MM.1S (cell line): ENCODE results near the gene STRIT1.
A peak's percentile ranks its signal among the peaks of the same experiment; 100 is the strongest.

Experiments
- DNase-seq: peaks from one replicate; pipeline ENCODE4 v3.0.0-alpha.2; 2015
- H2AFZ ChIP-seq: fragments of 300-600 bp; sonication (generic); 2 replicates; pipeline ENCODE4 v1.6.0; 2016; ENCODE audit warnings: antibody characterized with exemption, low read length
- H3F3A ChIP-seq: fragments of 300-600 bp; sonication (generic); 2 replicates; pipeline ENCODE4 v1.6.1; 2016; ENCODE audit warnings: mild to moderate bottlenecking, antibody characterized with exemption, low read length, moderate library complexity, mixed read lengths; ENCODE audit not compliant: insufficient read depth
- H3K27ac ChIP-seq: fragments of 300-600 bp; sonication (generic); 2 replicates; pipeline ENCODE4 v1.5.1; 2016; ENCODE audit warnings: mild to moderate bottlenecking, low read length
- H3K27me3 ChIP-seq: fragments of 300-600 bp; sonication (generic); replicated peaks from 2 replicates; pipeline ENCODE4 v1.6.0; 2016; ENCODE audit warnings: low read length; ENCODE audit not compliant: insufficient read depth
- H3K36me3 ChIP-seq: fragments of 300-600 bp; sonication (generic); replicated peaks from 2 replicates; pipeline ENCODE4 v1.6.1; 2016; ENCODE audit warnings: mild to moderate bottlenecking, low read length, mixed read lengths; ENCODE audit not compliant: insufficient read depth
- H3K4me1 ChIP-seq: fragments of 300-600 bp; sonication (generic); 2 replicates; pipeline ENCODE4 v1.6.1; 2016; ENCODE audit warnings: low read length, mixed read lengths
- H3K4me2 ChIP-seq: fragments of 300-600 bp; sonication (generic); 2 replicates; pipeline ENCODE4 v1.6.0; 2016; ENCODE audit warnings: low read depth, low read length
- H3K4me3 ChIP-seq: fragments of 300-600 bp; sonication (generic); 2 replicates; pipeline ENCODE4 v1.5.1; 2016; ENCODE audit warnings: low read length, mixed read lengths
- H3K79me2 ChIP-seq: fragments of 300-600 bp; sonication (generic); 2 replicates; pipeline ENCODE4 v1.6.1; 2016; ENCODE audit warnings: mixed run types, low read length, mixed read lengths
- H3K9ac ChIP-seq: fragments of 300-600 bp; sonication (generic); 2 replicates; pipeline ENCODE4 v1.6.1; 2016; ENCODE audit warnings: low read length, mixed read lengths
- H3K9me2 ChIP-seq: fragments of 300-600 bp; sonication (generic); replicated peaks from 2 replicates; pipeline ENCODE4 v1.6.1; 2016; ENCODE audit warnings: mild to moderate bottlenecking, low read length, mixed read lengths; ENCODE audit not compliant: insufficient read depth
- H3K9me3 ChIP-seq: fragments of 300-600 bp; sonication (generic); replicated peaks from 2 replicates; pipeline ENCODE4 v1.6.1; 2016; ENCODE audit warnings: mild to moderate bottlenecking, low read length, mixed read lengths; ENCODE audit not compliant: insufficient read depth
- H4K20me1 ChIP-seq: fragments of 300-600 bp; sonication (generic); 2 replicates; pipeline ENCODE4 v1.6.1; 2016; ENCODE audit warnings: mild to moderate bottlenecking, low read length, moderate library complexity, mixed read lengths; ENCODE audit not compliant: insufficient read depth
- EZH2 ChIP-seq: fragments of 300-600 bp; sonication (generic); optimal IDR thresholded peaks from 2 replicates; pipeline ENCODE3; 2017; ENCODE audit warnings: low read depth, mild to moderate bottlenecking, antibody characterized with exemption, low read length, mixed read lengths
- EZH2phosphoT487 ChIP-seq: fragments of 300-600 bp; sonication (generic); IDR thresholded peaks from 2 replicates; pipeline ENCODE4 v1.6.1; 2018; ENCODE audit warnings: antibody characterized with exemption, low read length
- TF ChIP-seq, protein P1 (sequence below): fragments of 300-600 bp; sonication (generic); IDR thresholded peaks from 2 replicates; pipeline ENCODE4 v1.5.1; 2016; ENCODE audit warnings: antibody characterized with exemption, low read length, mixed read lengths

STRIT1 gene

DNA sequence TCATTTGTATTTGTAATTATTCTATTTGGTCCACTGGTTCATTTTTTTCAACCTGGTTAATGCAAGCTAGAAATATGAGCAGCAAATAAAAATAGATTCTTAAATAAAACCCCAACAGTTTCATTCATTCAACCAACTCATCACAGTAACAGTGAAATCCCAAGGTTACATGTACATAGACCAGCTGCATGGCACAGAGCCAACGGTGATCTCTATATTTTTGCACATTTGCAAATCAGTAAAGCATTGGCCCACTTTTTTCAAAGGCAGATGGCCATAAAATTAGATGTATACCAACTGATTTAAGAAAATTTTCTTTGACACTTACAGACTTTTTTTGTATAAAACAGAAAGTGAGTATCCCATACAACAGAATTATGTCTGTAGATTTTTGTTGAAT, 49.3 kb downstream of the STRIT1 start:
- Histone ChIP-seq H3K9ac (no peak overlapping the region), H3K27me3 (no peaks in the 10 kb centered on the region), H3K4me3 (no peak overlapping the region), H3K4me1 (no peaks in the 10 kb centered on the region), H3F3A (no peaks in the 10 kb centered on the region), H3K27ac (no peak overlapping the region), H3K79me2 (no peaks in the 10 kb centered on the region), H3K36me3 (no peaks in the 10 kb centered on the region), H3K9me2 (no peaks in the 10 kb centered on the region), H3K9me3 (no peaks in the 10 kb centered on the region), H2AFZ (no peak overlapping the region), H4K20me1 (no peaks in the 10 kb centered on the region), H3K4me2 (no peak overlapping the region)
- TF ChIP-seq, protein P1, sequence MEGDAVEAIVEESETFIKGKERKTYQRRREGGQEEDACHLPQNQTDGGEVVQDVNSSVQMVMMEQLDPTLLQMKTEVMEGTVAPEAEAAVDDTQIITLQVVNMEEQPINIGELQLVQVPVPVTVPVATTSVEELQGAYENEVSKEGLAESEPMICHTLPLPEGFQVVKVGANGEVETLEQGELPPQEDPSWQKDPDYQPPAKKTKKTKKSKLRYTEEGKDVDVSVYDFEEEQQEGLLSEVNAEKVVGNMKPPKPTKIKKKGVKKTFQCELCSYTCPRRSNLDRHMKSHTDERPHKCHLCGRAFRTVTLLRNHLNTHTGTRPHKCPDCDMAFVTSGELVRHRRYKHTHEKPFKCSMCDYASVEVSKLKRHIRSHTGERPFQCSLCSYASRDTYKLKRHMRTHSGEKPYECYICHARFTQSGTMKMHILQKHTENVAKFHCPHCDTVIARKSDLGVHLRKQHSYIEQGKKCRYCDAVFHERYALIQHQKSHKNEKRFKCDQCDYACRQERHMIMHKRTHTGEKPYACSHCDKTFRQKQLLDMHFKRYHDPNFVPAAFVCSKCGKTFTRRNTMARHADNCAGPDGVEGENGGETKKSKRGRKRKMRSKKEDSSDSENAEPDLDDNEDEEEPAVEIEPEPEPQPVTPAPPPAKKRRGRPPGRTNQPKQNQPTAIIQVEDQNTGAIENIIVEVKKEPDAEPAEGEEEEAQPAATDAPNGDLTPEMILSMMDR, result no peak
- TF ChIP-seq EZH2phosphoT487 (no peak), EZH2 (no peak)
- DNase-seq, result peak; percentile 74

DNA sequence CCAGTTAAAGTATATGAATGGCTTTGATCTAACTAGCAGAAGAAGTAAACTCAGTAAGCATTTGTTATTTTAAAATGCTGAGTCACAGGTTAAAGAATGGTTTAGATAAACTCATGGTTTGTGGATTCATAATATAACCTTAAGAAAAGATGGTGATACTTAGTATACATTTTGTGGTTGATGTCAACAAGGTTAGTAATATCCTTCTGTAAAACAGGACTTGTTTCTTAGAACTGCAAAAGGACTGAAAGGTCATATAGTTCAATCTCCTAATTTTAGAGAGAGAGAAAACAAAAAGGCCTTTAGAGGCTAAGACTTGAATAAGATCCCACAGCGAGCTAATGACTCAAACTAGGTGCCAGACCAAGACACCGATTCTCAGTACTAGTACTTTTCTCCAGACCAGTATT, 50.0 kb downstream of the STRIT1 start:
- Histone ChIP-seq H4K20me1 (no peaks in the 10 kb centered on the region), H3K4me3 (no peak overlapping the region), H3K27ac (no peak overlapping the region), H3K36me3 (no peaks in the 10 kb centered on the region), H3K27me3 (no peaks in the 10 kb centered on the region), H3K9ac (no peak overlapping the region), H3K4me2 (no peak overlapping the region), H3K9me2 (no peaks in the 10 kb centered on the region), H3K4me1 (no peaks in the 10 kb centered on the region), H3F3A (no peaks in the 10 kb centered on the region), H3K9me3 (no peaks in the 10 kb centered on the region), H2AFZ (no peak overlapping the region), H3K79me2 (no peaks in the 10 kb centered on the region)
- peak; percentile 73 for DNase-seq
- TF ChIP-seq EZH2, result no peak
- TF ChIP-seq, protein P1, result no peak
- no peak for TF ChIP-seq EZH2phosphoT487

- H2AFZ ChIP-seq, result no peak overlapping the region
- no peak overlapping the region for H3K4me2 ChIP-seq
- no peak for DNase-seq
- H3K79me2 ChIP-seq, result no peaks in the 10 kb centered on the region
- H3K4me1 ChIP-seq, result no peaks in the 10 kb centered on the region
- H3K27me3 ChIP-seq, result no peaks in the 10 kb centered on the region
- no peak overlapping the region for H3K9ac ChIP-seq
- H3K36me3 ChIP-seq, result no peaks in the 10 kb centered on the region
- H3K27ac ChIP-seq, result no peak overlapping the region
- H3K9me3 ChIP-seq, result no peaks in the 10 kb centered on the region
- TF ChIP-seq, protein P1, result no peak
- TF ChIP-seq EZH2phosphoT487 (no peak), EZH2 (no peak)
- no peaks in the 10 kb centered on the region for H3K9me2 ChIP-seq
- no peaks in the 10 kb centered on the region for H4K20me1 ChIP-seq
- no peaks in the 10 kb centered on the region for H3F3A ChIP-seq
- no peak overlapping the region for H3K4me3 ChIP-seq
These were observed 51.1 kb downstream of the STRIT1 start for GRCh38 chr3:155242342-155242741.
